Activated CD8-positive, alpha-beta T cell treated with anti-CD3 and anti-CD28 coated beads, Interleukin-2, amount 10 ng/mL, durations not matched to agents 7 days and 5 days (primary cell): Measurements from ENCODE around the gene TMEM131L. TPM values are rescaled to one million over a fixed set of nuclear protein-coding genes. Genes with fewer than 3 reads are reported as not detected.

Experiments used
- ATAC-seq: fragments of 150-1000 bp; cut with Tn5 transposase; one replicate; pipeline ENCODE4 v1.10.0; 2021; ENCODE audit warnings: moderate library complexity
- CTCF ChIA-PET: fragments of 350-600 bp; sonication (Branson Sonifier 250); formaldehyde crosslinking; loops from one replicate; lab custom pipeline; 2021; ENCODE audit warnings: antibody characterized with exemption; lab: Charles Lee
- POLR2A ChIA-PET: fragments of 350-600 bp; sonication (Branson Sonifier 250); formaldehyde crosslinking; loops from one replicate; lab custom pipeline; 2021; ENCODE audit warnings: antibody characterized with exemption; lab: Charles Lee
- DNase-seq: peaks from one replicate; pipeline ENCODE4 v3.0.0-alpha.2; 2020
- H3K27ac Mint-ChIP-seq: one replicate; pipeline ENCODE4 v1.8.0; 2021; ENCODE audit warnings: mild to moderate bottlenecking, mixed read lengths
- H3K27me3 Mint-ChIP-seq: one replicate; pipeline ENCODE4 v1.8.0; 2021; ENCODE audit warnings: low read depth, mixed read lengths
- H3K36me3 Mint-ChIP-seq: one replicate; pipeline ENCODE4 v1.8.0; 2021; ENCODE audit warnings: low read depth, mixed read lengths
- H3K4me1 Mint-ChIP-seq: one replicate; pipeline ENCODE4 v1.8.0; 2021; ENCODE audit warnings: low read depth, mixed read lengths
- H3K4me3 Mint-ChIP-seq: one replicate; pipeline ENCODE4 v1.8.0; 2021; ENCODE audit warnings: mild to moderate bottlenecking, mixed read lengths
- H3K9me3 Mint-ChIP-seq: one replicate; pipeline ENCODE4 v1.8.0; 2022; ENCODE audit warnings: mixed read lengths; ENCODE audit not compliant: insufficient read depth
- total RNA-seq, 2 experiments: library from RNA; stranded (reverse); gene quantifications; one replicate each; pipeline ENCODE4 v1.2.3, GENCODE V29; 2021

Gene TMEM131L
- total RNA-seq, 2 experiments from 2014 or later: 54.9 to 58.4 TPM

GRCh38 chr4:153643406-153644383, 177.5 kb downstream of the TMEM131L start:
- CTCF ChIA-PET: interaction anchor here (0.6 to 3.5 kb wide), 54 partner anchors 8 to 797 kb away, joined by 3 to 42 read pairs (median 4); no protein-coding TSS in a partner anchor
- peaks cover 1% of the 10 kb centered on the region for H3K36me3 Mint-ChIP-seq
- H3K4me3 Mint-ChIP-seq: no peak overlapping the region
- DNase-seq (no peak), ATAC-seq (peak; percentile 89)
- H3K4me1 Mint-ChIP-seq: peaks cover 23% of the 10 kb centered on the region
- peak overlapping the region; percentile 50 for H3K27ac Mint-ChIP-seq
- H3K9me3 Mint-ChIP-seq: no peaks in the 10 kb centered on the region
- no peaks in the 10 kb centered on the region for H3K27me3 Mint-ChIP-seq
- POLR2A ChIA-PET: interaction anchor here (0.7 to 1.0 kb wide), 3 partner anchors 70 to 501 kb away, joined by 3 to 4 read pairs (median 3); partner anchors contain the start of gene MND1

- no peaks in the 10 kb centered on the region for H3K9me3 Mint-ChIP-seq
- ChIA-PET POLR2A (no interaction called here), CTCF (interaction anchor here (0.9 to 3.5 kb wide), 9 partner anchors 8 to 908 kb away, joined by 3 to 42 read pairs (median 4); no protein-coding TSS in a partner anchor)
- no peak overlapping the region for H3K4me3 Mint-ChIP-seq
- H3K27ac Mint-ChIP-seq: no peak overlapping the region
- H3K4me1 Mint-ChIP-seq: peaks cover 23% of the 10 kb centered on the region
- ATAC-seq (no peak), DNase-seq (no peak)
- H3K27me3 Mint-ChIP-seq: no peaks in the 10 kb centered on the region
- peaks cover 1% of the 10 kb centered on the region for H3K36me3 Mint-ChIP-seq
Measured at GRCh38 chr4:153645183-153645582, 179.0 kb downstream of the TMEM131L start.

GRCh38 chr4:153646261-153646660, 180.1 kb downstream of the TMEM131L start:
- ChIA-PET POLR2A (no interaction called here), CTCF (interaction anchor here (1.0 to 7.8 kb wide), 3 partner anchors 11 to 503 kb away, joined by 3 to 57 read pairs (median 3); no protein-coding TSS in a partner anchor)
- DNase-seq (no peak), ATAC-seq (no peak)
- peaks cover 1% of the 10 kb centered on the region for H3K36me3 Mint-ChIP-seq
- no peak overlapping the region for H3K27ac Mint-ChIP-seq
- no peaks in the 10 kb centered on the region for H3K27me3 Mint-ChIP-seq
- H3K4me1 Mint-ChIP-seq: peaks cover 30% of the 10 kb centered on the region
- H3K9me3 Mint-ChIP-seq: no peaks in the 10 kb centered on the region
- no peak overlapping the region for H3K4me3 Mint-ChIP-seq

GRCh38 chr4:153646978-153647377, 180.8 kb downstream of the TMEM131L start:
- DNase-seq (no peak), ATAC-seq (no peak)
- no peaks in the 10 kb centered on the region for H3K27me3 Mint-ChIP-seq
- no peak overlapping the region for H3K4me3 Mint-ChIP-seq
- H3K9me3 Mint-ChIP-seq: no peaks in the 10 kb centered on the region
- H3K4me1 Mint-ChIP-seq: peaks cover 30% of the 10 kb centered on the region
- H3K27ac Mint-ChIP-seq: no peak overlapping the region
- ChIA-PET CTCF (interaction anchor here (0.9 to 7.8 kb wide), 6 partner anchors 10 to 504 kb away, joined by 3 to 57 read pairs (median 3); partner anchors contain the start of gene MND1), POLR2A (no interaction called here)
- peaks cover 1% of the 10 kb centered on the region for H3K36me3 Mint-ChIP-seq

GRCh38 chr4:153647975-153648374, 181.8 kb downstream of the TMEM131L start:
- Mint-ChIP-seq H3K4me1 (peaks cover 33% of the 10 kb centered on the region), H3K4me3 (no peak overlapping the region), H3K27ac (no peak overlapping the region), H3K27me3 (no peaks in the 10 kb centered on the region), H3K36me3 (peaks cover 1% of the 10 kb centered on the region), H3K9me3 (no peaks in the 10 kb centered on the region)
- POLR2A ChIA-PET: no interaction called here
- DNase-seq (no peak), ATAC-seq (no peak)
- CTCF ChIA-PET: interaction anchor here (0.8 to 7.8 kb wide), 9 partner anchors 15 to 702 kb away, joined by 3 to 57 read pairs (median 3); partner anchors contain the start of gene MND1

- H3K27ac Mint-ChIP-seq: no peak overlapping the region
- H3K4me1 Mint-ChIP-seq: peaks cover 29% of the 10 kb centered on the region
- H3K36me3 Mint-ChIP-seq: peaks cover 1% of the 10 kb centered on the region
- no peak overlapping the region for H3K4me3 Mint-ChIP-seq
- ChIA-PET POLR2A (interaction anchor here (0.6 kb wide), 1 partner anchor 184 kb away, joined by 3 read pairs; no protein-coding TSS in a partner anchor), CTCF (interaction anchor here (1.0 to 7.8 kb wide), 4 partner anchors 15 to 304 kb away, joined by 5 to 57 read pairs (median 12); partner anchors contain the start of gene MND1)
- DNase-seq (no peak), ATAC-seq (no peak)
- H3K27me3 Mint-ChIP-seq: peaks cover 1% of the 10 kb centered on the region
- no peaks in the 10 kb centered on the region for H3K9me3 Mint-ChIP-seq
Measured at GRCh38 chr4:153649572-153649991, 183.4 kb downstream of the TMEM131L start.

- Mint-ChIP-seq H3K4me1 (peaks cover 29% of the 10 kb centered on the region), H3K27me3 (peaks cover 3% of the 10 kb centered on the region), H3K9me3 (no peaks in the 10 kb centered on the region), H3K36me3 (no peaks in the 10 kb centered on the region), H3K27ac (peak overlapping the region; percentile 86), H3K4me3 (no peak overlapping the region)
- ATAC-seq (peak; percentile 9), DNase-seq (no peak)
- CTCF ChIA-PET: interaction anchor here (0.7 to 7.8 kb wide), 6 partner anchors 8 to 565 kb away, joined by 3 to 57 read pairs (median 6); no protein-coding TSS in a partner anchor
- POLR2A ChIA-PET: no interaction called here
Measured at GRCh38 chr4:153651116-153651515, 185.0 kb downstream of the TMEM131L start.

- ATAC-seq (peak; percentile 84), DNase-seq (peak; percentile 72)
- no peak overlapping the region for H3K4me3 Mint-ChIP-seq
- peak overlapping the region; percentile 86 for H3K27ac Mint-ChIP-seq
- POLR2A ChIA-PET: no interaction called here
- H3K4me1 Mint-ChIP-seq: peaks cover 29% of the 10 kb centered on the region
- H3K36me3 Mint-ChIP-seq: no peaks in the 10 kb centered on the region
- H3K9me3 Mint-ChIP-seq: no peaks in the 10 kb centered on the region
- H3K27me3 Mint-ChIP-seq: peaks cover 6% of the 10 kb centered on the region
- CTCF ChIA-PET: interaction anchor here (1.0 to 7.8 kb wide), 5 partner anchors 8 to 566 kb away, joined by 3 to 57 read pairs (median 8); no protein-coding TSS in a partner anchor
Measured at GRCh38 chr4:153651587-153651986, 185.4 kb downstream of the TMEM131L start.

GRCh38 chr4:153652051-153652784, 186.1 kb downstream of the TMEM131L start:
- CTCF ChIA-PET: interaction anchor here (1.0 to 7.8 kb wide), 6 partner anchors 9 to 566 kb away, joined by 3 to 57 read pairs (median 6); no protein-coding TSS in a partner anchor
- no peak for ATAC-seq
- H3K27me3 Mint-ChIP-seq: peaks cover 6% of the 10 kb centered on the region

GRCh38 chr4:153655002-153655541, 188.9 kb downstream of the TMEM131L start:
- H3K4me1 Mint-ChIP-seq: peaks cover 21% of the 10 kb centered on the region
- peaks cover 6% of the 10 kb centered on the region for H3K27me3 Mint-ChIP-seq
- H3K9me3 Mint-ChIP-seq: no peaks in the 10 kb centered on the region
- no peak for DNase-seq
- no peak overlapping the region for H3K27ac Mint-ChIP-seq
- ChIA-PET POLR2A (no interaction called here), CTCF (interaction anchor here (0.9 to 2.4 kb wide), 2 partner anchors 12 to 95 kb away, joined by 3 to 8 read pairs; no protein-coding TSS in a partner anchor)
- H3K36me3 Mint-ChIP-seq: no peaks in the 10 kb centered on the region
- no peak for ATAC-seq
- H3K4me3 Mint-ChIP-seq: no peak overlapping the region

More at GRCh38 chr4:153652051-153652784, 186.1 kb downstream of the TMEM131L start:
- no peak for DNase-seq
- POLR2A ChIA-PET: no interaction called here
- H3K36me3 Mint-ChIP-seq: no peaks in the 10 kb centered on the region
- peaks cover 29% of the 10 kb centered on the region for H3K4me1 Mint-ChIP-seq
- no peak overlapping the region for H3K4me3 Mint-ChIP-seq
- H3K27ac Mint-ChIP-seq: peak overlapping the region; percentile 86
- H3K9me3 Mint-ChIP-seq: no peaks in the 10 kb centered on the region
